IMR-90 (cell line): ENCODE results near the gene ZNF888. TPM values are rescaled to one million over a fixed set of nuclear protein-coding genes. Genes with fewer than 3 reads are reported as not detected.

ENCODE experiments used
- ATAC-seq: fragments of 200-7000 bp; cut with Tn5 transposase; 2 replicates; pipeline ENCODE4 v1.9.1; 2020; ENCODE audit warnings: low read depth, mild to moderate bottlenecking, moderate library complexity
- BruUV-seq: library from RNA; stranded (reverse); fragments of 400-500 nt; replicated peaks from 2 replicates; lab custom pipeline; 2021; lab: Mats Ljungman, UMichigan
- CTCF ChIA-PET: fragments of 300-600 bp; formaldehyde crosslinking; extraction: SDS; loops from one replicate; lab custom pipeline; 2021; ENCODE audit warnings: antibody characterized with exemption; lab: Yijun Ruan, JAX
- POLR2A ChIA-PET: fragments of 300-600 bp; sonication (Branson Sonifier 250); formaldehyde crosslinking; loops from one replicate; lab custom pipeline; 2022; ENCODE audit warnings: antibody characterized with exemption; ENCODE audit not compliant: unreplicated experiment; lab: Charles Lee
- DNase-seq: peaks from one replicate; pipeline ENCODE4 v3.0.0; 2013
- H2AFZ ChIP-seq: replicated peaks from 2 replicates; pipeline ENCODE3; 2013; ENCODE audit warnings: low read length, mild to moderate bottlenecking; ENCODE audit not compliant: poor library complexity
- H2AK5ac ChIP-seq: 2 replicates; pipeline ENCODE4 v1.6.1; 2013; ENCODE audit warnings: low read depth, low read length, inconsistent platforms
- H2AK9ac ChIP-seq: replicated peaks from 2 replicates; pipeline ENCODE3; 2013; ENCODE audit warnings: mild to moderate bottlenecking, low read depth, low read length, moderate library complexity; ENCODE audit not compliant: poor library complexity
- H2BK120ac ChIP-seq: 2 replicates; pipeline ENCODE4 v1.6.1; 2013; ENCODE audit warnings: low read depth, low read length, inconsistent platforms
- H2BK15ac ChIP-seq: 3 replicates; pipeline ENCODE4 v1.6.1; 2013; ENCODE audit warnings: low read depth, low read length, inconsistent platforms
- H2BK20ac ChIP-seq: 2 replicates; pipeline ENCODE4 v1.6.1; 2013; ENCODE audit warnings: low read depth, mild to moderate bottlenecking, inconsistent platforms, low read length, moderate library complexity
- H2BK5ac ChIP-seq: 2 replicates; pipeline ENCODE4 v1.6.1; 2013; ENCODE audit warnings: mild to moderate bottlenecking, low read depth, low read length, inconsistent platforms; ENCODE audit not compliant: poor library complexity, severe bottlenecking
- H3K14ac ChIP-seq: replicated peaks from 2 replicates; pipeline ENCODE4 v1.6.1; 2013; ENCODE audit warnings: low read depth, low read length, inconsistent platforms
- H3K18ac ChIP-seq: 2 replicates; pipeline ENCODE4 v1.6.1; 2013; ENCODE audit warnings: low read depth, low read length, control low read depth
- H3K23ac ChIP-seq: 2 replicates; pipeline ENCODE4 v1.6.1; 2013; ENCODE audit warnings: low read depth, low read length, inconsistent platforms
- H3K27ac ChIP-seq: 2 replicates; pipeline ENCODE4 v1.5.1; 2013; ENCODE audit warnings: mild to moderate bottlenecking, control low read depth, low read length; ENCODE audit not compliant: insufficient read depth
- H3K27me3 ChIP-seq: 2 replicates; pipeline ENCODE4 v1.6.1; 2013; ENCODE audit warnings: low read length; ENCODE audit not compliant: control insufficient read depth, insufficient read depth
- H3K36me3 ChIP-seq: 2 replicates; pipeline ENCODE4 v1.6.1; 2013; ENCODE audit warnings: low read length, mixed read lengths; ENCODE audit not compliant: control insufficient read depth, insufficient read depth
- H3K4ac ChIP-seq: 2 replicates; pipeline ENCODE4 v1.6.1; 2013; ENCODE audit warnings: low read depth, low read length, inconsistent platforms
- H3K4me1 ChIP-seq: 2 replicates; pipeline ENCODE4 v1.6.1; 2013; ENCODE audit warnings: low read length, mixed read lengths; ENCODE audit not compliant: control insufficient read depth, insufficient read depth
- H3K4me2 ChIP-seq: 2 replicates; pipeline ENCODE4 v1.6.1; 2013; ENCODE audit warnings: low read depth, mild to moderate bottlenecking, control low read depth, low read length, moderate library complexity
- H3K4me3 ChIP-seq: 2 replicates; pipeline ENCODE4 v1.5.1; 2013; ENCODE audit warnings: low read depth, mild to moderate bottlenecking, control low read depth, low read length, moderate library complexity; ENCODE audit not compliant: insufficient read depth
- H3K56ac ChIP-seq: 2 replicates; pipeline ENCODE4 v1.6.1; 2013; ENCODE audit warnings: low read length, inconsistent platforms; ENCODE audit not compliant: insufficient read depth; ENCODE audit errors: extremely low read depth
- H3K79me1 ChIP-seq, 2 experiments: 2 replicates each; pipeline ENCODE4 v1.6.1; 2013; ENCODE audit warnings: low read length in 2 of 2, inconsistent platforms in 1 of 2, low read depth in 1 of 2
- H3K9ac ChIP-seq: 2 replicates; pipeline ENCODE4 v1.6.1; 2013; ENCODE audit warnings: low read depth, low read length, control low read depth
- H3K9me1 ChIP-seq: 2 replicates; pipeline ENCODE4 v1.6.1; 2013; ENCODE audit warnings: low read length, inconsistent platforms; ENCODE audit not compliant: insufficient read depth
- H3K9me3 ChIP-seq: 2 replicates; pipeline ENCODE4 v1.6.1; 2013; ENCODE audit warnings: low read length; ENCODE audit not compliant: control insufficient read depth, insufficient read depth
- H4K20me1 ChIP-seq: 2 replicates; pipeline ENCODE4 v1.6.1; 2013; ENCODE audit warnings: low read length, inconsistent platforms; ENCODE audit not compliant: insufficient read depth
- H4K5ac ChIP-seq: 2 replicates; pipeline ENCODE4 v1.6.1; 2013; ENCODE audit warnings: mild to moderate bottlenecking, low read depth, low read length, control low read depth
- H4K8ac ChIP-seq, 2 experiments: 2 replicates each; pipeline ENCODE4 v1.6.1; 2013; ENCODE audit warnings: low read depth in 2 of 2, low read length in 2 of 2, control low read depth in 1 of 2, inconsistent platforms in 1 of 2
- H4K91ac ChIP-seq: 2 replicates; pipeline ENCODE4 v1.6.1; 2013; ENCODE audit warnings: low read depth, low read length, inconsistent platforms; ENCODE audit not compliant: insufficient read depth
- CEBPB ChIP-seq: IDR thresholded peaks from 2 replicates; pipeline ENCODE4 v1.6.1; 2012; ENCODE audit warnings: low read depth, low read length, improper control_type of control experiment
- RCOR1 ChIP-seq: IDR thresholded peaks from 2 replicates; pipeline ENCODE4 v1.6.1; 2012; ENCODE audit warnings: mild to moderate bottlenecking, low read length, improper control_type of control experiment; ENCODE audit not compliant: insufficient replicate concordance
- WGBS, 2 experiments: methylation state at CpG; one replicate each; pipeline versions ENCODE4 v1.1.5 to v1.1.7; 2013; ENCODE audit warnings: missing lambda C conversion rate in 2 of 2; ENCODE audit not compliant: insufficient read length in 1 of 2; ENCODE audit errors: extremely low coverage in 2 of 2; 5-methylcytosine and 5-hydroxymethylcytosine counted together
- dilution Hi-C: fragments of 300-500 bp; cut with HindIII; formaldehyde crosslinking; loops from one replicate; pipeline ENCODE4 v1.14.3; 2018; ENCODE audit warnings: low sequenced_read_pairs; ENCODE audit not compliant: unreplicated experiment
- in situ Hi-C: fragments of 300-500 bp; cut with MboI; formaldehyde crosslinking; loops from 3 replicates; pipeline ENCODE4 v1.14.3; 2019; ENCODE audit warnings: low sequenced_read_pairs, inconsistent platforms, mixed read lengths
- intact Hi-C: fragments of 100-400 bp; cut with micrococcal nuclease; formaldehyde crosslinking; loops from 2 replicates; pipeline ENCODE4 v1.10.0; 2022
- polyA plus RNA-seq, 3 experiments: library from polyadenylated mRNA; depleted of rRNA; stranded (reverse); fragments of >200 nt; gene quantifications; 2 replicates each; pipeline ENCODE4 v1.2.3, GENCODE V29; 2012; ENCODE audit warnings: low replicate concordance in 1 of 3
- total RNA-seq: library from RNA; depleted of rRNA; stranded (reverse); fragments of >200 nt; gene quantifications from 2 replicates; pipeline ENCODE4 v1.2.3, GENCODE V29; 2012

Gene ZNF888
- total and polyA plus RNA-seq, 2 of the 4 experiments (the other 2 are of a cell fraction) = 0.82 to 6.1 TPM

GRCh38 chr19:52923778-52924593, 758 bp upstream of the ZNF888 start:
- Histone ChIP-seq H4K20me1 (no peaks in the 10 kb centered on the region), H3K4me3 (peak overlapping the region; percentile 78), H3K27ac (no peak overlapping the region; the same call in 1 of the 2 replicates), H3K56ac (no peak overlapping the region), H3K27me3 (no peaks in the 10 kb centered on the region), H3K4me1 (no peaks in the 10 kb centered on the region), H2AFZ (peak overlapping the region; percentile 21), H2BK5ac (no peak overlapping the region), H4K5ac (peak overlapping the region; percentile 31; the same call in 1 of the 2 replicates), H3K14ac (no peak overlapping the region), H3K9me1 (no peaks in the 10 kb centered on the region), H2BK20ac (no peak overlapping the region), H3K79me1 (peaks cover 0 to 7% of the 10 kb centered on the region in 2 experiments; a peak in 1 of 4 replicates), H3K9ac (no peak overlapping the region), H3K4ac (peak overlapping the region; percentile 12; the same call in 1 of the 2 replicates), H3K36me3 (peaks cover under 1% of the 10 kb centered on the region), H3K18ac (no peak overlapping the region), H2AK5ac (no peak overlapping the region), H2BK15ac (no peak overlapping the region), H3K23ac (no peak overlapping the region), H4K91ac (no peak overlapping the region), H2AK9ac (peak overlapping the region; percentile 37), H3K9me3 (no peaks in the 10 kb centered on the region), H2BK120ac (no peak overlapping the region), H3K4me2 (peak overlapping the region; percentile 52), H4K8ac (peak overlapping the region; percentile 48 to 69; a peak in 3 of 4 replicates)
- in situ Hi-C loops (no loop called here), dilution Hi-C loops (no loop called here), intact Hi-C loops (loop anchor here (2.0 kb wide), 1 partner anchor 39 kb away; the partner anchor contains the start of gene ZNF816)
- TF ChIP-seq CEBPB = peak; percentile 34; the same call in 1 of the 2 replicates
- no peak for TF ChIP-seq RCOR1
- ATAC-seq (no peak), DNase-seq (no peak)
- no CpG with 5 or more reads among the region's 18 CpGs for WGBS, 2 experiments
- POLR2A ChIA-PET = no interaction called here
- CTCF ChIA-PET = no interaction called here
- BruUV-seq = no TSS peak
